HepG2 (cell line): ENCODE measurements around the gene ADAD2.

ENCODE experiments used
- FOXP1 ChIP-seq, 2 experiments: fragments of 450-650 bp in 1 of 2; IDR thresholded peaks; 2 replicates each; pipeline ENCODE4 v1.6.1; 2017 to 2018; ENCODE audit warnings: antibody characterized with exemption in 1 of 2
- NR1H2 ChIP-seq: sonication (generic); formaldehyde crosslinking; IDR thresholded peaks from 2 replicates; pipeline ENCODE4 v1.8.1; 2022; ENCODE audit warnings: low read depth, missing genetic modification reagents, borderline replicate concordance
- TCF12 ChIP-seq, 2 experiments: fragments of 450-650 bp in 1 of 2; sonication (generic) in 1 of 2; formaldehyde crosslinking in 1 of 2; IDR thresholded peaks; 2 replicates each; pipeline versions ENCODE4 v1.6.1 to v1.8.0; 2017 to 2022; ENCODE audit warnings: antibody characterized with exemption in 1 of 2, mild to moderate bottlenecking in 1 of 2, missing genetic modification reagents in 1 of 2, moderate library complexity in 1 of 2
- ZNF253 ChIP-seq: sonication (generic); formaldehyde crosslinking; IDR thresholded peaks from 2 replicates; pipeline ENCODE4 v1.8.0; 2022; ENCODE audit warnings: mild to moderate bottlenecking, missing genetic modification reagents, borderline replicate concordance

- TF ChIP-seq FOXP1 (IDR thresholded peaks at IDR 0.05) (no peak), FOXP1 (CRISPR knock-in tag; IDR thresholded peaks at IDR 0.05) (no peak), NR1H2 (CRISPR knock-in tag) (no peak), ZNF253 (CRISPR knock-in tag) (no peak), TCF12 (IDR thresholded peaks at IDR 0.05) (no peak), TCF12 (CRISPR knock-in tag; IDR thresholded peaks at IDR 0.05) (no peak)
Observed at GRCh38 chr16:84196101-84196500, 5.1 kb downstream of the ADAD2 start.
